Hepatic stellate cell (primary cell): ENCODE measurements around the gene CDH15.

Experiments
- DNase-seq: peaks from one replicate; pipeline ENCODE4 v3.0.0; 2011; ENCODE audit warnings: low spot score

Gene CDH15

GRCh38 chr16:89171216-89172170 lies at the start of gene CDH15:
CDH15 (plus strand) TSS chr16:89171748; CDS start chr16:89171832, 84 bp downstream.
- peak; percentile 97 for DNase-seq

GRCh38 chr16:89122322-89122851 lies 49.2 kb upstream of the CDH15 start:
- no peak for DNase-seq

- no peak for DNase-seq
Observed at GRCh38 chr16:89123001-89123830, 48.3 kb upstream of the CDH15 start.

- no peak for DNase-seq
Observed at GRCh38 chr16:89123831-89124100, 47.8 kb upstream of the CDH15 start.

- DNase-seq, result no peak
Observed at GRCh38 chr16:89129378-89129777, 42.2 kb upstream of the CDH15 start.

- no peak for DNase-seq
Observed at GRCh38 chr16:89130448-89130847, 41.1 kb upstream of the CDH15 start.

GRCh38 chr16:89131783-89132182 lies 39.8 kb upstream of the CDH15 start:
- DNase-seq, result no peak

- DNase-seq, result no peak
Observed at GRCh38 chr16:89132194-89133005, 39.1 kb upstream of the CDH15 start.

GRCh38 chr16:89133457-89134127 lies 38.0 kb upstream of the CDH15 start:
- no peak for DNase-seq

- no peak for DNase-seq
Observed at GRCh38 chr16:89134269-89134668, 37.3 kb upstream of the CDH15 start.

GRCh38 chr16:89135166-89135565 lies 36.4 kb upstream of the CDH15 start:
- no peak for DNase-seq

GRCh38 chr16:89135971-89136765 lies 35.4 kb upstream of the CDH15 start:
- DNase-seq, result no peak

GRCh38 chr16:89136931-89137330 lies 34.6 kb upstream of the CDH15 start:
- DNase-seq, result no peak

GRCh38 chr16:89137666-89138512 lies 33.7 kb upstream of the CDH15 start:
- DNase-seq, result no peak

- DNase-seq, result no peak
Observed at GRCh38 chr16:89138513-89138795, 33.1 kb upstream of the CDH15 start.

- DNase-seq, result no peak
Observed at GRCh38 chr16:89138843-89139520, 32.6 kb upstream of the CDH15 start.

- no peak for DNase-seq
Observed at GRCh38 chr16:89139907-89140361, 31.6 kb upstream of the CDH15 start.

GRCh38 chr16:89140401-89140800 lies 31.1 kb upstream of the CDH15 start:
- DNase-seq, result no peak
